ENCODE results near the gene CHST14.

GRCh38 chr15:40458495-40459371, 12.1 kb upstream of the CHST14 start:
- TF ChIP-seq CTCF (IDR thresholded peaks at IDR 0.05; ENCODE audit: low read length) (no peak), EZH2phosphoT487 (IDR thresholded peaks at IDR 0.05; ENCODE audit: low read length) (no peak)

All from MM.1S (cell line).